ENCODE results near the gene ACOT11. TPM values are rescaled to one million over a fixed set of nuclear protein-coding genes. Genes with fewer than 3 reads are reported as not detected.

ACOT11 gene
- total RNA-seq, 1 donor from 2014 or later, result 0.35 TPM

DNA sequence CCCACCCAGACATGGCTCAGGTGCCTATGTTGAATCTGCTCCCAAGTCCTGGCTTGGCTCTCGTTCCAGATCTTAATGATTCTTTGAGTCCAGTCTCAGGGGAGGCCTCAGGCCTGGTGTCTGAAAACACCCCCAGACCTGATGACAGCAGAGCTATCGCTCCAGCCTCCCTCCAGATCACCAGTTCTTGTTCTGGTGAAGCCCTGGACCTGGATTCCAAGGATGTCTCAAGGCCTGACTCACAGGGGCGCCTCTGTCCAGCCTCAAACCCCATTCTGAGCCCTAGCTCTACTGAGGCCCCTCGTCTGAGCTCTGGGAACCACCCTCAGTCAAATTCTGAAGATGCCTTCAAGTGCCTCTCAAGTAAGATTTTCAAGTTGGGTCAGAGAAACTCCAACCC is 105.0 kb downstream of the ACOT11 start:
- Mint-ChIP-seq H3K27ac (ENCODE audit: unreplicated experiment) (no peak overlapping the region), H3K4me1 (ENCODE audit: unreplicated experiment) (no peaks in the 10 kb centered on the region), H3K9me3 (ENCODE audit: unreplicated experiment) (peaks cover 5% of the 10 kb centered on the region), H3K27me3 (ENCODE audit: unreplicated experiment) (peaks cover 35% of the 10 kb centered on the region), H3K4me3 (ENCODE audit: unreplicated experiment) (no peak overlapping the region), H3K36me3 (ENCODE audit: unreplicated experiment) (no peaks in the 10 kb centered on the region)
- TF ChIP-seq, protein P1, sequence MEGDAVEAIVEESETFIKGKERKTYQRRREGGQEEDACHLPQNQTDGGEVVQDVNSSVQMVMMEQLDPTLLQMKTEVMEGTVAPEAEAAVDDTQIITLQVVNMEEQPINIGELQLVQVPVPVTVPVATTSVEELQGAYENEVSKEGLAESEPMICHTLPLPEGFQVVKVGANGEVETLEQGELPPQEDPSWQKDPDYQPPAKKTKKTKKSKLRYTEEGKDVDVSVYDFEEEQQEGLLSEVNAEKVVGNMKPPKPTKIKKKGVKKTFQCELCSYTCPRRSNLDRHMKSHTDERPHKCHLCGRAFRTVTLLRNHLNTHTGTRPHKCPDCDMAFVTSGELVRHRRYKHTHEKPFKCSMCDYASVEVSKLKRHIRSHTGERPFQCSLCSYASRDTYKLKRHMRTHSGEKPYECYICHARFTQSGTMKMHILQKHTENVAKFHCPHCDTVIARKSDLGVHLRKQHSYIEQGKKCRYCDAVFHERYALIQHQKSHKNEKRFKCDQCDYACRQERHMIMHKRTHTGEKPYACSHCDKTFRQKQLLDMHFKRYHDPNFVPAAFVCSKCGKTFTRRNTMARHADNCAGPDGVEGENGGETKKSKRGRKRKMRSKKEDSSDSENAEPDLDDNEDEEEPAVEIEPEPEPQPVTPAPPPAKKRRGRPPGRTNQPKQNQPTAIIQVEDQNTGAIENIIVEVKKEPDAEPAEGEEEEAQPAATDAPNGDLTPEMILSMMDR (IDR thresholded peaks at IDR 0.05), result no peak
- DNase-seq (ENCODE audit: extremely low spot score, unreplicated experiment), result no peak

DNA sequence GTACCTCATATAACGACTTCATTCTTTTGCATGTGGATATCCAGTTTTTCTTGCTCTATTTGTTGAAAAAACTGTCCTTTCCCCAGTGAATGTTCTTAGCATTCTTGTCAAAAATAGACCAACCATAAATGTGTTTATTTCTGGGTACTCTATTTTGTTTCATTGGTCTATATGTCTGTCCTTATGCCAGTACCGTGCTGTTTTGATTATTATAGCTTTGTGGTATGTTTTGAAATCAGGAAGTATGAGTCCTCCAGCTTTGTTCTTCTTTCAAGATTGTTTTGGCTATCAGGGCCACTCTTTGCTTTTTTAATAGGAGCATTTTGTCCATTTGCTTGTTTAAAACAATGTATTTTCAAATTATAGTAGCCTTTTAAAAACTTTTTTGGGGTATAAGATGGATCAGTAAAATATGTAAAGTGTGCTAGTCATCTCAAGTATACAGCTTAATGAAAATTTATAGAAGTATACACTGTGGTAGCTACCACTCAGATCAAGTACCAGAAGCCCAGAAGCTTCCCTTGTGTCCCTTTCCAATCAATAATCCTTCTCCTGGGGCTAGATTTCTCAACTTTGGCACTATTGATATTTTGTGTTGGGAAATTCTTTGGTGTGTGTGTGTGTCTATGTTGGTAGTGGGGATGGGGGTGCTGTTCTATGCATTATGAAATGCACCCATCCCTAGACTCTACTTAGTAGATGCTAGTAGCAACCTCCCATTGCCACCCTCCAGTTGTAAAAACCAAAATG is 110.3 kb downstream of the ACOT11 start:
- Mint-ChIP-seq H3K4me3 (ENCODE audit: unreplicated experiment) (no peak overlapping the region), H3K27ac (ENCODE audit: unreplicated experiment) (no peak overlapping the region)
- no peak for DNase-seq (ENCODE audit: extremely low spot score, unreplicated experiment)

More for the DNA sequence above, 110.3 kb downstream of the ACOT11 start:
- TF ChIP-seq, protein P1 (IDR thresholded peaks at IDR 0.05), result no peak
- peaks cover 12% of the 10 kb centered on the region for H3K9me3 Mint-ChIP-seq (ENCODE audit: unreplicated experiment)
- H3K4me1 Mint-ChIP-seq (ENCODE audit: unreplicated experiment), result no peaks in the 10 kb centered on the region
- no peaks in the 10 kb centered on the region for H3K27me3 Mint-ChIP-seq (ENCODE audit: unreplicated experiment)
- no peaks in the 10 kb centered on the region for H3K36me3 Mint-ChIP-seq (ENCODE audit: unreplicated experiment)

Other genes with a start within 250 kb of the ACOT11 start
- 56.4 and 68.1 TPM in 2 replicates for gene SSBP3, start 141.8 kb upstream of the ACOT11 start, total RNA-seq
- gene FAM151A, start 75.3 kb downstream of the ACOT11 start, total RNA-seq, result not detected in 2 replicates
- gene MROH7, start 93.6 kb downstream of the ACOT11 start, total RNA-seq, result 0.11 TPM in 1 of 2 replicates, not detected in the other
- gene TTC4, start 167.6 kb downstream of the ACOT11 start, total RNA-seq, result 14.4 and 16.6 TPM in 2 replicates
- 4.4 and 5.5 TPM in 2 replicates for gene PARS2, start 216.3 kb downstream of the ACOT11 start, total RNA-seq

Measured in osteocyte (in vitro differentiated cells).